ENCODE results near the gene USP28.
"Not testable (repeated sequence)": the region's sequence is repeated elsewhere in the genome, so short reads cannot be mapped to it uniquely, and the experiment has no call there.

USP28 gene

DNA sequence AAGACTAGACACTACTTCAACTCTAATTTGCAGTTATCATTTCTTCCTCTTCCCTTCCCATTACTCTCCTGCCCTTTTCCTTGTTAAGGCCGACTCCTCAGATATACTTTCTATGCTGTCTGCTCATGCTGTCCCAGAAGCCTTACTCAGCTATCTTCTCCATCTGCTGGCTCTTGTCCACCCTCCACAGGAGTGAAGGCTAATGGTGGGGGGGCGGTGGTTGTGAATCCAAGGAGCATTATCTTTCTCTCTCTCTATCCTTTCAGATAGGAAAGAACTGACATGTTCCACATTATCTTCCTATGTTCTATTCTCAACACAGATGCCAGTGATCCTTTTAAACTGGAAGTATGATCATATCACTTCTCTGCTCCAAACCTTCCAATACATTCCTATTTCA is 37.4 kb downstream of the USP28 start:
- no peak for DNase-seq (ENCODE audit: low spot score)

GRCh38 chr11:113835306-113835705 is 40.1 kb downstream of the USP28 start:
- no peak for DNase-seq (ENCODE audit: low spot score)

DNA sequence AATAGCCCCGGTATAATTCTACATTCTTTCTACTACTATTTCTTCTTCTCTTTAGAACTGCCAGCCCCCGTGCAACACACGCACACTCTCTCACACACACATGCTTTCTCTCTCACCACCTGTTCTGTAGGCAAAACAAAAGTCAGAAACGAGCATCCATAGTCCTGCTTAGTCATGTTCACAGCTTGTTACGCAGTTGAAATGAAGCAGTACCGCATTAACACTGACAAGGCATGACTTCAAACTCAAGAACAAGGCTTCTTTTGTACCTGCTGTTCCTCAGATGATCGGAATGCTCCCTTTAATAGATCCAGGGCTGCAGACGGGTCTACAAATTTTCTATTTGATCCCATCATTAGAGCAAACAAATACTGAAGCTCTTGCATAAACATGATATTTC is 42.2 kb downstream of the USP28 start:
- no peak for DNase-seq (ENCODE audit: low spot score)

GRCh38 chr11:113831314-113831713 is 44.1 kb downstream of the USP28 start:
- DNase-seq (ENCODE audit: low spot score), result no peak

DNA sequence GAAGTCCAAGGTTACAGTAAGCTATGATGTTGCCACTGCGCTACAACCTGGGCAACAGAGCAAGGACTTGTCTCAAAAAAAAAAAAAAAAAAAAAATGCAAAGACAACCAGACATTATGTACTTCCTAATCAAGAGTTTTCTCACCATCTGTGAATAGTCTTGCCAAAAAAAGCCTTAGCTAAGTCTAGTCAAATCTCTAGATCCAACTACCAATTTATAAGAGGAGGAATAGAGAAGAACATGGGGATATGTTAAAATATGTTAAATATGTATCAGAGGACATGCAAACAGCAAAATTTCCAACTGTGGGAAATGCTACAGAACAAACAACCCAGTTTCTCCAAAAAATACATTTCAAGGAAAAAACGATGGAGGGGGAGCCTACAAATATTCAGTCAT is 45.6 kb downstream of the USP28 start:
- DNase-seq (ENCODE audit: low spot score), result no peak

DNA sequence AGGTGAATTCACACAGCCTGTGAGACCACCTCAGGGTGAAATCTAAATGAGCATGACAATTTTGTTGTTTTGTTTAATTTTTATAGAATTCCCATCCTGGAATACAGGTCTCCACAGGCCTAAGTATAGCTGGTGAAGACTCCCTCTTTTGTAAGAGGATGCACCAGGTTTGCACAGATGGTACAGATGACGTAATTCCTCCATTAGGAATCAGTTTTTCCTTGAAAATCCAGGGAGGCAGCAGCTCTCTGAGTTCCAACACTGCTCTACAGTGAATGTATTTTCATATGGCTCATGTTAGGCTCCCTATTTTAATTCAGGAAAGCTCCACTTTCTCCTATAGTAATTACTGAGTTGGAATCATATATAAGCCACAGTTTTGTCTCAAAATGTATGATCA is 47.2 kb downstream of the USP28 start:
- no peak for DNase-seq (ENCODE audit: low spot score)

- DNase-seq (ENCODE audit: low spot score), result no peak
Measured at GRCh38 chr11:113827477-113827876, 47.9 kb downstream of the USP28 start.

GRCh38 chr11:113818426-113818825 is 56.9 kb downstream of the USP28 start:
- no peak for DNase-seq (ENCODE audit: low spot score)

DNA sequence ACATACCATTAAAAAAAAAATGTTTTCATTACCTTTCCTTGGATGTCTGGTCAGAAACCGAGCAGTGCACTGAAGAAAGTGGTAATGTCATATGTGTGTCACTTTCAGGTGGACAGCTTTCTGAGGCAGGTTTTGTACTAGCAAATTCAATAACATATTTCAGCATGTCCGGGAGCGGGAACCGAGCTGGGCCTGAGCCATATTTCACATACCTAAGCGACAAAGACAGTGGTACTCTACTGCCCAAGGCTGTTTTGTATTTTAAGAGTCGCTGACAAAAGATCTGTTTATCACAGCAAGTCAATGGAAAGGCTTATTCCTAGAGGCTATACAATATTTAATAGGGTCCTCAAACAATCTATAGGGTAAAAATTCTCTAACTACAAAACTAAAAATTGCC is 57.7 kb downstream of the USP28 start:
- DNase-seq (ENCODE audit: low spot score), result no peak

DNA sequence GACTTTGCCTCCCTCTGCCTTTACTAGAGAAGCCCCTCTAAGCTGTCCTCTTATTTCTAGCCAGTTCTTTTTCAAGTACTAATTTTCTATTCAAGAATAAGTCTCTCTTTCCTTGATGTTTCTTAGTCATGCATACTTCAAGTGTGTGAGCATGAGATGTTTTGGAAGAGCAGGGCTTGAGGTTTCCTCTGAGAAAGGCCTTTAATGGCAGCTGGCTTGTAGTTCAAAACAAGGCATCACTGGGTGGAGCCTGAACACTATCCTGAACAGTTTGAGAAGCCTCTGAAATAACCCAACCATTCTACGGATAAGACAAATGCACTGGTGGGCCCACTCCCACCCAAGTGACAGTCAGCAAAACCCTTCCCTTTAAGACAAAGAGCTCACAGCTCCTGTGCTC is 58.2 kb downstream of the USP28 start:
- no peak for DNase-seq (ENCODE audit: low spot score)

DNA sequence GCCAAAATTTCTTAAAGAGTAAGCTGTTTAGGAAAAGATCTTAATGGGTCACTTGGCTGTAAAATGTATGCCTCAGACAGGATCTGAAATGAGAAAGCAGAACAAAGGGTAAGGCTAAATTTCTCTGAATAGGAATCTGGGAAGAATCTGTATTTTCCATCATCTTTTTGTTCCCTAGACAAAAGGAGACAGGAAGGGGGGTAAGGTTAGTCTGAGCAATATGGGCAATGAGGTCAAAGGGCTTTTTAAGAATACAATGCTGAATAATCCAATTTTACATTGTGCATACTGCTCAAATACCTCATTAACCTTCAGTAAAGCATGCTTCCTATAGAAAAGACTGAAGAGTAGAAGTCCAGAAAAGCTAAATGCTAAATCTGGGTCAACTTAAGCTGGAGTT is 61.2 kb downstream of the USP28 start:
- no peak for DNase-seq (ENCODE audit: low spot score)

DNA sequence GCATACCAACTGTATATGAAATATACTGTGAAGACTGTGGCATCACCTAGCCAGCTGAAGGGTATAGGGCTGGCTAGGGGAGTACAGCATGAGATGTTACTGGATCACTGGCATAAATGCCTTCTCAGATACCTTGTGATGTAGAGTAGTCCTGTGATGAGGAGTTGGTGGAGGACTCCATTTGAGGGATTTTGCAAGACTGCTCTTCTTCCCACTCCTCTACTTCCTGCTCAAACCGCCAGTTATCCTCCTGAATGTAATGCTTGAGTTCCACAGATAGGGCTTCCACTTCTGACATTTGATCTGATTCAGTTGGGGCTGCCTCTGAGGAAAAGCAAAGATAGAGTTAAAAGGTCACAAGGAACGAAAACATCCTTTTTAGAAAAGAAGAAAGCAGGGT is 66.4 kb downstream of the USP28 start:
- DNase-seq (ENCODE audit: low spot score), result no peak

- DNase-seq (ENCODE audit: low spot score), result no peak
Measured at GRCh38 chr11:113806406-113806805, 69.0 kb downstream of the USP28 start.

- no peak for DNase-seq (ENCODE audit: low spot score)
Measured at GRCh38 chr11:113805640-113806039, 69.7 kb downstream of the USP28 start.

GRCh38 chr11:113802621-113803020 is 72.8 kb downstream of the USP28 start:
- no peak for DNase-seq (ENCODE audit: low spot score)

GRCh38 chr11:113796663-113797259 is 78.6 kb downstream of the USP28 start:
- peak; percentile 46 for DNase-seq (ENCODE audit: low spot score)

DNA sequence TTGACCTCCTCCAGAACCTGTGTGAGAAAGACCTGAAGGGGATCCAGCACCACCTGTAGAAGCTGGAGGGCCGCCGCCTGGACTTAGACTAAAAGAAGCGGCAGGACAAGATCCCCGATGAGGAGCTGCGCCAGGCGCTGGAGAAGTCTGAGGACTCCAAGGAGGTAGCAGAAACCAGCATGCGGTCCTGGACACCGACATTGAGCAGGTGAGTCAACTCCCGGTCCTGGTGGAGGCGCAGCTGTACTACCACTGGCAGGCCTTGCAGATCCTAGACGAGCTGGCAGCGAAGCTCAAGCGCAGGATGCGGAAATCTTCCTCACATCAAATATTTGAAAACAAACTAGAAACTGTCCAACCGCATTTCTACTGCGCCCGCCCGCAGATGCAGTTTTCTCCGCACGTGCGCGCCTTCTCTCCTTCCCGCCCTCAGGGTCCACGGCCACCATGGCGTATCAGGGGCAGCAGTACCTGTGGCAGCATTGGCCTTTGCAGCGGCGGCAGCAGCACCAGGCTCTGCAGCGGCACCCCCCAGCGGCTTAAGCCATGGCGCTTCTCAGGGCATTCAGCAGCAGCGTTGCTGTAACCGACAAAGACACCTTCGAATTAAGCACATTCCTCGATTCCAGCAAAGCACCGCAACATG is 85.6 kb downstream of the USP28 start:
- DNase-seq (ENCODE audit: low spot score), result no peak

DNA sequence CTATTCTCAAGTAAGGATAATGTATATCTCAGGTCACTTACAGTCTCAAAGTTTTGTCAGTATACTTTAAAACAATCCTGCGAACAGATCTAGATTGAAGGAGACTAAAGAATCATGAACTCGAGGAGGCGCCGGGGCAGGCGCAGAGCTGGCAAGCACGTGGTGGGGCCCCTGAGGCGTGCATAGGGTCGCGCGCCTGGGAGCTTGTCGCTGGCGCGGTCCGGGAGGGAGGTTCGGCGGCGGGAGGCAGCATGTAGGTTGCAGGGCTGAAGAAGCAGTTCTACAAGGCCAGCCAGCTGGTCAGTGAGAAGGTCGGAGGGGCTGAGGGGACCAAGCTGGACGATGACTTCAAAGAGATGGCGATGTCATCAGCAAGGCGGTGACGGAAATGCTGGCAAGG is 86.4 kb downstream of the USP28 start:
- not testable (repeated sequence) for DNase-seq (ENCODE audit: low spot score)

- no peak for DNase-seq (ENCODE audit: low spot score)
Measured at GRCh38 chr11:113782134-113782533, 93.2 kb downstream of the USP28 start.

DNA sequence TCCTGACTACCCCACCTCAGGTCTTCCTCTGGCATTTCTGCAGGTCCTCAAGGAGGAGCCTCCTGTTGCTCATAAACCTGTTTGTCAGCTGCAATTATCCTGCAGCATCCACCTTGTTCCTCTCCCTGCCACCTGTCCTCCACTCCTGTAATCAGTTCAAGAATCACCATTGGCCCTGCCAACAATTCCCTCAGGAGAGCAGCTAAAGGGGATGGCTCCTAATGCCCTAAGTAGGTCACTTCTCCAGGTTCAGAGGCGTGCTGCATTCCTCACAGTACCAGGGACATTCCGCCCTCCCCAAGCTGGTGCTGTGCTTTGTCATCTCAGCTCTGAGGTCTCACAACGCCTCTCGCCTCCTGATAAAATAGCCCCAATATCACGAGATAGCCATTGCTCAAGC is 93.7 kb downstream of the USP28 start:
- DNase-seq (ENCODE audit: low spot score), result no peak

- DNase-seq (ENCODE audit: low spot score), result no peak
Measured at GRCh38 chr11:113779496-113779895, 95.9 kb downstream of the USP28 start, which contains the start of gene CLDN25. Gene CLDN25, plus strand, starts transcription at chr11:113779796. Its CDS starts 0 bp downstream, at chr11:113779796.

- peak; percentile 65 for DNase-seq (ENCODE audit: low spot score)
Measured at GRCh38 chr11:113778111-113778910, 97.1 kb downstream of the USP28 start.

- DNase-seq (ENCODE audit: low spot score), result no peak
Measured at GRCh38 chr11:113774174-113774503, 101.2 kb downstream of the USP28 start.

All from putamen (tissue), 1 donor.